GM13977 (cell line): ENCODE data around the gene PACS1.

Source experiments
- DNase-seq: peaks from one replicate; pipeline ENCODE4 v3.0.0; 2012; ENCODE audit warnings: low spot score
- in situ Hi-C: fragments of 300-500 bp; cut with MboI; formaldehyde crosslinking; loops from one replicate; pipeline ENCODE4 v1.12.0; 2022; ENCODE audit warnings: low sequenced_read_pairs, low pct_unique_long_range_greater_than_20kb, mixed read lengths, inconsistent platforms; ENCODE audit not compliant: unreplicated experiment
- TF ChIP-seq, protein P1 (sequence below): IDR thresholded peaks from 2 replicates; pipeline ENCODE4 v1.5.1; 2012; ENCODE audit warnings: mild to moderate bottlenecking, control low read depth; ENCODE audit not compliant: insufficient read depth; ENCODE audit errors: extremely low read depth, missing control alignments

The PACS1 gene

DNA sequence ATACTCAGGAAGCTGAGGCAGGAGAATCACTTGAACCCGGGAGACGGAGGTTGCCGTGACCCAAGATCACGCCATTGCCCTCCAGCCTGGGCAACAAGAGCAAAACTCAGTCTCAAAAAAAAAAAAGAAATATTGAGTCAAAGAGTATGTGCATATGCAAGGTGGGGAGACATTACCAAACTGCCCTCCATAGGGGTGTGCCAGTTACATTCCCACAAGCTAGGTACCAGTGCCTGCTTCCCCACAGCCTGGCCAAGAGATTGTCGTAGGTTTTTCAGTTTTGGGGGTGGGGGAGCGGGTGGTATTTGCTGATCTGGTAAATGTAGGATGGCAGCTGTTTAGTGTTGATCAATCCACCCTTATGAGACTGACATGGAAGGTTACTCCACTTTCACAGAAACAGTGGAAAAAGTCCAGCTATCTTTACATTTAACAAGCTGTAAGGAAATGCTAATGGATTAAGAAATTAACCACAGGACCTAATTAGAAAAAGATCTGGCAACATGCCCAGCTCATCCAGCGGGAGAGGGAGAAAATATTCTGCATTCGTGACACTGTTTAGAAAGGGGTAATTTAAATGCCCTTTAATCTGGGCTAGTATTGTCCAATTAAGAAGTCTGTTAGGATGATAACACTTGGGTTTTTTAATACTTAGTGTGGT, 89.4 kb downstream of the PACS1 start:
- in situ Hi-C loops, result no loop called here
- TF ChIP-seq, protein P1, sequence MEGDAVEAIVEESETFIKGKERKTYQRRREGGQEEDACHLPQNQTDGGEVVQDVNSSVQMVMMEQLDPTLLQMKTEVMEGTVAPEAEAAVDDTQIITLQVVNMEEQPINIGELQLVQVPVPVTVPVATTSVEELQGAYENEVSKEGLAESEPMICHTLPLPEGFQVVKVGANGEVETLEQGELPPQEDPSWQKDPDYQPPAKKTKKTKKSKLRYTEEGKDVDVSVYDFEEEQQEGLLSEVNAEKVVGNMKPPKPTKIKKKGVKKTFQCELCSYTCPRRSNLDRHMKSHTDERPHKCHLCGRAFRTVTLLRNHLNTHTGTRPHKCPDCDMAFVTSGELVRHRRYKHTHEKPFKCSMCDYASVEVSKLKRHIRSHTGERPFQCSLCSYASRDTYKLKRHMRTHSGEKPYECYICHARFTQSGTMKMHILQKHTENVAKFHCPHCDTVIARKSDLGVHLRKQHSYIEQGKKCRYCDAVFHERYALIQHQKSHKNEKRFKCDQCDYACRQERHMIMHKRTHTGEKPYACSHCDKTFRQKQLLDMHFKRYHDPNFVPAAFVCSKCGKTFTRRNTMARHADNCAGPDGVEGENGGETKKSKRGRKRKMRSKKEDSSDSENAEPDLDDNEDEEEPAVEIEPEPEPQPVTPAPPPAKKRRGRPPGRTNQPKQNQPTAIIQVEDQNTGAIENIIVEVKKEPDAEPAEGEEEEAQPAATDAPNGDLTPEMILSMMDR, result no peak
- DNase-seq, result no peak

DNA sequence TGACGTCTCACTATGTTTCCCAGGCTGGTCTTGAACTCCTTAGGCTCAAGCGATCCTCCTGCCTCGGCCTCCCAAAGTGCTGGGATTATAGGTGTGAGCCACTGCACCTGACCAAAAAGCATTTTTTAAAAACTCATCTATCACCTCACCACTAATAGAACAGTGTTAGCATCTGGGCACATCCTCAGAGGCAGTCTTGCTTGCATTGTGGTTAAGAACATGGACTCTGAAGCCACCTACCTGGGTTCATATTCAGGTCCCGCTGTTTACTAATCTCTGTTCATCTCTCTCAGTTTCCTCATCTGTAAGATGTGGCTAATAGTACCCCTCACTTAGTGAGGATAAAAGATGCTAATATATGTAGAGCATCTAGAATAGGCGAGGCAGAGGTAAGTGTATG, 90.6 kb downstream of the PACS1 start:
- in situ Hi-C loops, result no loop called here
- TF ChIP-seq, protein P1, result no peak
- no peak for DNase-seq

DNA sequence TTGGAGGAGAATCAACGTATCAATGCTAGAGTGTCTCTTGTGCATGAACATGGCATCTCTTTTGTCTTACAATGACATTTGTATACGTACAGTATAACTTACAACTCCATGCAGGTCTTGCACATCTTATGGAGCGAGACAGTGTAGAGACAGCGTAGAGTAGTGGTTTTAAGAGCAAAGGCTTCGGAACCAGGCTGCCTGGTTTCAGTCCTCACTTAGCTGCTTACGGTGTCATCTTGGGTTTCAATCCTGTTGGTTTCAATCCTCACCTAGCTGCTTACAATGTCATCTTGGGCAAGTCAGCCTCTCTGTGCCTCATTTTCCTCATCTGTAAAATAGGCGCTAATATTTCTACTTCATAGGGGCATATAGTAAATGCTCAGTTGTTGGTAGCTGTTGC, 98.2 kb downstream of the PACS1 start:
- DNase-seq, result no peak
- TF ChIP-seq, protein P1, result no peak
- in situ Hi-C loops, result no loop called here

DNA sequence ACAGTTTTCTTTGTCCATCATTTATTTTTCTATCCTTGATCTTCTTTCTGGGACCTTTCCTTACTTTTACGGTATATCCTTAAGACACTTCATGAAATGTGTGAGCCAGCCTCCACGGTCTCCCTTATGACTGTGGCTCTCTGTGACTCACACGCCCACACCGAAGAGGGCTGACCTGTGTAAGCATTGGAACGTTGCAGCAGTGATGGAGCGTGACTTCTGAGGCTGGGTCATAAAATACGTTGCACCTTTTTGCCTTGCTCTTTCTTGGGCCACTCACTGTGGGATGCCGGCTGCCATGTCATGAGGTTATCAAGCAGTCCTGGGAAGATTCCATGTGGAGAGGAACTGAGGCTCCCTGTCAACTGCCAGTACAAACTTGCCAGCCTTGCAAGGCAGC, 102.1 kb downstream of the PACS1 start:
- in situ Hi-C loops, result no loop called here
- TF ChIP-seq, protein P1, result no peak
- no peak for DNase-seq

DNA sequence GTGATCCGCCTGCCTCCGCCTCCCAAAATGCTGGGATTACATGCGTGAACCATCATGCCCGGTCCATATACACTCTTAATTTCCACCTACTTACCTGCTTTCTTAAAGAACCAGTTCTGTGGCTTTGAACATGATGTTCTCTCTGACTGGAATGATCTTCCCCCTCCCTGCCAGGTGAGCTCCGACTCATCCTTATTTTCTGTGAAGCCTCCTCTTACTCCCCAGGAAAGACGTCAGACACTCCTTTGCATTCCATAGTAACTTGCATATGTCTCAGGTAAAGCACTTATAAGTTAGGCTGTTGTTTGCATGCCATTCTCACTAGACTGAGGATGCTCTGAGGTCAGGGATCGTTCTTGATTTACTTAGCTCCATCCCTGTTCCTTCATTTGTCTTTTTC, 106.6 kb downstream of the PACS1 start:
- TF ChIP-seq, protein P1, result no peak
- in situ Hi-C loops, result no loop called here

DNA sequence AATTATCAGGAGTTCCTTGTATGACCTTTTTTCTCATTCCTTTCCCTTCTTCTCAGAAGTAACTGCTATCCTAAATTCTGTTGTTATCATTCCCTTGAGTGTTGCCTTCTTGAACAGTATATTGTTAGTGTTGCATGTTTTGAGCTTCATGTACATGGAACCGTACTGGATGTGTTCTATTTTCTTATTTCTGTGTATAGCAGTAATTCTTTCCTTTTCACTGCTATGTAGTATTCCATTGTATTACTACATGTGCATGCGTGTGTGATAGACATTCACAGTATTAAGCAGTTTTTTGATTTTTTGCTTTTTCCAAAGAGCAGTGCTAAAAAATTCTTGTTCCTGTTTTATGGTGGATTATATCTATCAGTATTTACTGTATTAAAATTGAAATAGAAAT, 108.1 kb downstream of the PACS1 start:
- TF ChIP-seq, protein P1, result no peak
- in situ Hi-C loops, result no loop called here
- no peak for DNase-seq

More for the DNA sequence above, 106.6 kb downstream of the PACS1 start:
- no peak for DNase-seq
